Right lung (tissue), 5 donors: Measurements from ENCODE around the gene EHD1. TPM values are rescaled to one million over a fixed set of nuclear protein-coding genes. Genes with fewer than 3 reads are reported as not detected.

Source experiments
- DNase-seq, 2 donors: peaks; one replicate each; pipeline ENCODE4 v3.0.0-alpha.2; 2013
- polyA plus RNA-seq, 5 donors: library from polyadenylated mRNA; unstranded; fragments of 120-200 nt; gene quantifications; one replicate each; pipeline versions ENCODE4 v1.2.1 to v1.2.3, GENCODE V29; 2013; ENCODE audit warnings: inconsistent platforms in 1 of 5, low replicate concordance in 1 of 5; ENCODE audit not compliant: insufficient read length in 5 of 5, insufficient read depth in 1 of 5

The EHD1 gene
- polyA plus RNA-seq, 5 donors, result 38.4 to 65.5 (median 49.2) TPM

DNA sequence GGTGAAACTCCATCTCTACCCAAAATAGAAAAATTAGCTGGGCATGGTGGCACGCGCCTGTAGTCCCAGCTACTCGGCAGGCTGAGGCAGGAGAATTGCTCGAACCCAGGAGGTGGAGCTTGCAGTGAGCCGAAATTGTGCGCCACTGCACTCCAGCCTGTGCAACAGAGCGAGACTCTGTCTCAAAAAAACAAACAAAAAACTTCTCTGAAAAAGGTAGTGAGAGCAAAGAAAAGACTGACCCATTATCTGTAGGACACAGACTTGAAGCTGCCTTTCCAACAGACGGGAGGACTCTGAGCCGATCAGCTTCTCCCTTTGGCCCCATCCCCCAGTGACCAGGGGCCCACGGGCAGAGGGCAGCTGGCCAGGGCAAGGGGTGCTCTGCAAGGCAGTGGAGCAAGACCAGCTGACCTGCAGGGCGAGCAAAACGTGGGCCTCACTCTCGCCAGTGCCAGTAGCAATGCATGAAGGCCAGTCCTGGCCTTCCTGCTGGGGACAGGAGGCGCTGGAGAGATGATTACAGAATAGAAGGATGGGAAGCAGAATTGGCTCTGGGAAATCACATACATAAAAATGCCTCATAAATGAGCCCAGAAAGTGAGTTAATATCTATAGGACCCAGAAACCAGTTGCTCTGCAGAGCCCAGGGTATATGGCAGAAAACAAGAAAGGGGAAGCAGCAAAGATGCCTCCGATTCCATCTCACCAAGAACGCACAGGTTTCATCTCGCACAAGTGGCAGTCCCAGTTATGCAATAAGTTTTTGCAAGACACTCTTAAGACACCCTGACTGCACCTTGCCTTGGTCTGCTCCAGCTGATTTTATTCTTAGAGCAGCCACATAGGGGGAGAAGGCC lies 2.8 kb downstream of the EHD1 start:
- no peak for DNase-seq

- DNase-seq, result no peak
Observed at GRCh38 chr11:64874308-64875240, 3.8 kb downstream of the EHD1 start.

- DNase-seq, result no peak
Observed at GRCh38 chr11:64872790-64873488, 5.5 kb downstream of the EHD1 start.

DNA sequence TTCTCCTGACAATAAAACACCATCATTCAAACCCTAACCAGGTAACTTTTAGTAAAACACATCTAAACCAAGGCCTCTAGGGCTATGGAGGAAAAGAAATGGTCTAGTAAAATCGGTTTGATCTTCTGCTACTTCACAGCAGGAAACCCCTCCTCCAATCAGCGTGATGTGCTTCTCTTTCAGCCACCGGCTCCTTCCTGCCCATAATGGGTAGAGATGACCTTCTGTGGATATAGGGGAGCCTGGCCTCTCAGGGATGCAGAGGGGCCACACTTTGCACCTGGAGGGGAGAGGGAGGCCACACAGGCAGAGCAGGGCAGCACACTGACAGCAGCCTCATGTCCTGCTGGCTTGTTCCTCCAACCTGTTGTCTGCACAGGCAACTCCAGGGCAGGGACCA lies 6.9 kb downstream of the EHD1 start:
- no peak for DNase-seq

DNA sequence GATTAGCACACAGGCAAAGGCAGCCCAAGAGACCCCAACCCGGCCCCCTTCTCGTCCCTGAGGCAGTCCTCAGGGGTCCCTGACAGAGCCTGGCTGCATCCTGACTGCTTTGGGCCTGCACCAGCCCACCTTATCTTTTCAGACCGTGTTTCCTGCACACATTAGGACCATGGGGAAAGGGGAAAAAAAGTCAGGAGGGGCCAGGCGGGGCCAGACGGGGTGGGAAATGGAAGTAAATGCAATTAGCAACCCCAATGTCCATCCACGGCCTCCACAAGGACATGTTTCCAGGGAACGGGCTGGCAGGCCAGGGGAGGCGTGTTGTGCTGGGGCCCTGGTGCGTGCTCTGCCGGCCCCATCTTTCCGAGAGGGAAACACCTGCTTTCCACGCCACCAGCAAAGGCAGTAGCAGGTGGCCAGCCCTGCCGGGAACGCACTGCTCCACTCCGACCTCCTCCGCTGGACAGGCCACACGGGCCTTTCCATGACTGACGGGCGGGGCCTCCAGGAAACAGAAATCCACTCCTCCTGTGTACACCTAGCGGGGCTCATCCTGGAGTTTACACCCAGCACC lies 7.4 kb downstream of the EHD1 start:
- no peak for DNase-seq

DNA sequence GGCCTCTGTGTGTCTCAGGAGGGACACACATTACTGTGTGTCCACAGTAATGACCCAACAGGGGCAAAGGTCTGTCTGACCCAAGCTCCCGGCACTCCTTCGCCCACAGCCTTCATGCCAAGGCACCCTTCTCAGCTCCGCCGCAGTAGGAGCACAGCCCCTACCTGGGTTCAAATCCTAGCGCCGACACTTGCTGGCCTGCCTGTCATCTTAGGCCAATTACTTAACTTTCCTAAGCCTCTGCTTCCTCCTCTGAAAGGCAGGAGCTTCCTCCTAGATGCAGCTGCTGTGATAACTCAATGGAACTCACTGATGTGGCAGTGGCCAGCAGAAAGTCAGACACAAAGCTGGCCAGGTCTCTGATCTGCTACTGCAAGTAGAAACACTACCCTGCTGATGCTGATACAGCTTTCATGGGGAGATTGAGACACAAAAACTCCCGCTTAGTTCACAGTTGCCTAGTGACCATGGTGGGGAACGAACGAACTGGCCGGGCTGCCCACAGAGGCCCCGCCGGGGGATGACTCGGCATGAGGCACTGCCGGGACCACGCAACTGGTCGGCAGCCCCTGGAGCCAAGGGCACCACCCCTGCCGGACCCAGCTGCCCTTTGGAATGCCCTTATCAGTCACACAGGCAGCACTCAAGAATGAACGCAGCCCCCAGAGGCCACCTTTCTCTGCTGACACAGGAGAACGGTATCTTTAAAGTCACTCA lies 8.1 kb downstream of the EHD1 start:
- no peak for DNase-seq

- DNase-seq, result no peak
Observed at GRCh38 chr11:64869571-64870175, 8.7 kb downstream of the EHD1 start.

GRCh38 chr11:64868904-64869570 lies 9.4 kb downstream of the EHD1 start:
- no peak for DNase-seq

DNA sequence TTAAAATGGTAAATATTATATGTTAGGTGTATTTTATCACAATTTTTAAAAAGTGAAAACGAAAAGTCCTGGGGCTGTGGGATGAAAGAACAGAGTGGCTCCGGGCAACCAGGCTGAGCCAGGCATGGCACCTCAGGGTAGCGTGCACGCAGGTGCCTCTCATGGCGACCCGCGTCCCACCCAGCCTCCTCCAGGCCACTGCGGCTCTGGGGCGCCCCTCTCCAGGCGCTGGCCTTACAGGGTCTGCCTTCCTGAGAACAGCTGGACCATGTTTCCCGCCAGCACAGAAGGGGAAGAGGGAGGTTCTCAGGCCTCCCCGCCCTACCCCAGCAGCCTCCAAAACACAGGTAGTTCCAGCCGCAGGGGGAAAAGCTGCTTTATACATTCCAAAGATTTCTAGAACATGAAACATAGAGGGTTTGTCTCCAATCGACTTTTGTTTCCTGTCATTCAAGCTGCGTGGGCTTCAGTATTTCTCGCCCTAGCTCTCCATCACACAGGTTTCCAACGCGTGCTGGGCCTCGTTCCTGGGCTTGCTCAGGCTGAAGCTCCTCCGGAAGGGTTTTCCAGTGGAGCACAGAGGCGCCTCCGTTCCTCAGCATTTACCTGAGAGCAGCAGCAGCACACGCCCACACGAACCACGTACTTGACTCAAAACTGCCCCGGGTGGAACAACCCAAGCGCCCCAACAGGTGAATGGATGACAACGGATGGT lies 10.5 kb downstream of the EHD1 start:
- no peak for DNase-seq

DNA sequence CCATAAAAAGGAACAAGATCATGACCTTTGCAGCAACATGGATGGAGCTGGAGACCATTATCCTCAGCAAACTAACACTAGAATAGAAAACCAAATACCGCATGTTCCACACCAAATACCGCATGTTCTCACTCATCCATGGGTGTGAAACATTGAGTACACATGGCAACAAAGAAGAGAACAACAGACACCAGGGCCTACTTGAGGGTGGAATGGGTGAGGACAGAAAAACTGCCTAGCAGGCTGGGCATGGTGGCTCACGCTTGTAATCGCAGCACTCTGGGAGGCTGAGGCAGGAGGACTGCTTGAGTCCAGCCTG lies 12.3 kb downstream of the EHD1 start:
- no peak for DNase-seq

GRCh38 chr11:64865286-64866172 lies 12.9 kb downstream of the EHD1 start:
- DNase-seq, result no peak

DNA sequence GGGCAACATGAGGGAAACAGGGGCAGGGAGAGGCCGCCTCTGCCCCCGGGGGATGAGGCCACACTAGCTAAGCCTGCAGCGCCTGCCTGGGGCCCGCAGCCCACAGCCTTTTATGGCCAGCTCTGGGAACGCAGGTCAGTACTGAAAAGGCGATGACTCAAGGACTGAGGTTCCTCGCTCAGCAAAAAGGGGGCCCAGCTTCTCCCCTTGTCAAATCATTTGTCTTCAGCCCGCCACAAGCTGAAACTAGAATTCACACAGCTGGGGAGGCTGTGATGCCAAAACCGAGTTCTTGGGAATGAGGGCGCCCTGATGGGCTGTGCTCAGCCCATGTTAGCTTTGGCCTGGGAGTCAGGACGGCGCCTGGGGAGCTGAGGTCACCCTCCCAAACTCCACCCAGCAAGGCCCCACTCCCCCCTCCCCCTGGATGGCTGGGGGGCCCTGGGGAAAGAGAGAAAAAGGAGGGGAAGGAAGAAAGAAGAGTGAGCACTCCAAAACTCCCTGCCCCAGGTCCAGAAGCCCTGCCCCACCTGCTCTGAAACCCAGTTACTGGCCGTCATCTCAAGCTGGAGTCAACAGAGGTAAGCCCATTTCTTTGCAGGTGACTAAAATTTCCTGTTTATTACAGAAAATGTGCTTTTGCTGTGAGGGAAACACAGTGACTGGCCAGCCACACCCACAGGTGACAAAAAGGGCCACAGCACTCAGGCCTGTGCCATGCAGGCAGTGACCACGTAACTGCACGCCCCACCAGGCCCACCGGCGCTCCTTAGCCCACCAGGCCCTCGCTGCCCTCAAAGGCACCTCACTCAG lies 13.7 kb downstream of the EHD1 start:
- peak; percentile 82 to 87 for DNase-seq

DNA sequence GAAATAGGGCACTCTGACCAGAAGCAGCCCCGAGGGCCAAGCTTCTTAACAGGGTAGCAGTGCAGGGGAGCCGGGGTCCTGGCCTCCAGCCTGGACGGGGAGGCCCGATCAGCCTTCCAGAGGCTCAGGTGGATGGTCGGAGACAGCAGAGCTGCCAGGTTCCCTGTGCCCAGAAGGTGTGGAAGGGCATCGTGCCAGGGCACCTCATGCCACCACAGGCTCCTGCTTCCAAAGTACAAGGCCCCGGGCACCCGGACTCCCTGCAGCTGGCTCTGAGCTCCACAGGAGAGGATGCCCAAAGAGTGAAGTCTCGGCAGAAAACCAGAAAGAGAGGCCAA lies 14.3 kb downstream of the EHD1 start:
- no peak for DNase-seq

GRCh38 chr11:64863391-64864060 lies 14.9 kb downstream of the EHD1 start:
- DNase-seq, result no peak

DNA sequence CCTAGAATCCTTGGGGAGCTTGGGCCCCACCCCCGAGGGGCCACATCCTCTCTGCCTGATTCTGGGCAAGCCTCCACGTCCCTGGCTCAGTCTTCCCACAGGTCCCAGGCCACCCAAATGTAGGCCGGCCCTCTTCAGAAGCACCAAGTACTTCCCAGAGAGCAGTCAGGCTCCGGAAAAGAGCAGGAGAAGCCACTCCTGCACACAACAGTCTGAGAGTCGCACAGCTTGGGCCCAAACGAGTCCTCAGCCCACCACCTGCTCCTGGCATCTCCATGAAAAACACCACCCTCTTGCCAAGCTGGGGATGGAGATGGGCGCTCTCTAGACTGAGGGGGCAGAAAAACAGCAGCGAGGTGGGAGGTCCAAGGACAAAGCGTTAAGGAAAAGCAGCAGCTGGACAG lies 15.4 kb downstream of the EHD1 start:
- no peak for DNase-seq

- no peak for DNase-seq
Observed at GRCh38 chr11:64861227-64861975, 17.0 kb downstream of the EHD1 start.
